Cardiac fibroblast (primary cell): ENCODE measurements around the gene INO80E.

Source experiments
- DNase-seq, 2 donors: peaks; one replicate each; pipeline versions ENCODE4 v3.0.0 to v3.0.0-alpha.2; 2010; ENCODE audit warnings: low read depth in 2 of 2
- H3K4me3 ChIP-seq, 2 donors: replicated peaks in 1 of 2; 1 replicate in 1 of 2; 2 replicates in 1 of 2; pipeline ENCODE4 v1.5.1; 2011; ENCODE audit warnings: low read depth in 2 of 2, low read length in 2 of 2, mild to moderate bottlenecking in 2 of 2, moderate library complexity in 1 of 2
- CTCF ChIP-seq: IDR thresholded peaks from one replicate; pipeline ENCODE4 v1.5.1; 2011; ENCODE audit warnings: low read depth, mild to moderate bottlenecking, low read length, inconsistent platforms

Gene INO80E

GRCh38 chr16:30023586-30023985 lies 27.5 kb downstream of the INO80E start:
- no peak for DNase-seq
- no peak overlapping the region for H3K4me3 ChIP-seq
- no peak for TF ChIP-seq CTCF

- no peak for TF ChIP-seq CTCF
- no peak overlapping the region for H3K4me3 ChIP-seq
Measured at GRCh38 chr16:30024451-30024850, 28.4 kb downstream of the INO80E start.

GRCh38 chr16:30025156-30025555 lies 29.1 kb downstream of the INO80E start:
- no peak for DNase-seq
- H3K4me3 ChIP-seq: no peak overlapping the region
- no peak for TF ChIP-seq CTCF

More at GRCh38 chr16:30024451-30024850, 28.4 kb downstream of the INO80E start:
- no peak for DNase-seq

GRCh38 chr16:30025574-30025973 lies 29.5 kb downstream of the INO80E start:
- no peak for DNase-seq
- H3K4me3 ChIP-seq: no peak overlapping the region
- no peak for TF ChIP-seq CTCF

GRCh38 chr16:30026449-30026848 lies 30.4 kb downstream of the INO80E start:
- no peak for DNase-seq
- TF ChIP-seq CTCF: no peak
- no peak overlapping the region for H3K4me3 ChIP-seq

- TF ChIP-seq CTCF: no peak
- H3K4me3 ChIP-seq: no peak overlapping the region
- no peak for DNase-seq
Measured at GRCh38 chr16:30027588-30028437, 31.8 kb downstream of the INO80E start.
